Endometrial microvascular endothelial cells (primary cell): ENCODE data around the gene COL28A1. TPM values are rescaled to one million over a fixed set of nuclear protein-coding genes. Genes with fewer than 3 reads are reported as not detected.
"Not testable (repeated sequence)": the region's sequence is repeated elsewhere in the genome, so short reads cannot be mapped to it uniquely, and the experiment has no call there.

ENCODE experiments used
- in situ Hi-C: cut with HindIII; loops from 2 replicates; pipeline ENCODE4 v1.10.0; 2017; ENCODE audit warnings: low sequenced_read_pairs, low pct_unique_long_range_greater_than_20kb; ENCODE audit errors: inconsistent ontology term
- total RNA-seq: library from RNA; depleted of rRNA; stranded (reverse); fragments of >200 nt; gene quantifications from one replicate; pipeline ENCODE4 v1.2.3, GENCODE V29; 2015; ENCODE audit errors: inconsistent ontology term

COL28A1 gene
- total RNA-seq, 1 donor from 2014 or later: 2.2 TPM

GRCh38 chr7:7486362-7486761 is 49.3 kb downstream of the COL28A1 start:
- in situ Hi-C loops: no loop called here

DNA sequence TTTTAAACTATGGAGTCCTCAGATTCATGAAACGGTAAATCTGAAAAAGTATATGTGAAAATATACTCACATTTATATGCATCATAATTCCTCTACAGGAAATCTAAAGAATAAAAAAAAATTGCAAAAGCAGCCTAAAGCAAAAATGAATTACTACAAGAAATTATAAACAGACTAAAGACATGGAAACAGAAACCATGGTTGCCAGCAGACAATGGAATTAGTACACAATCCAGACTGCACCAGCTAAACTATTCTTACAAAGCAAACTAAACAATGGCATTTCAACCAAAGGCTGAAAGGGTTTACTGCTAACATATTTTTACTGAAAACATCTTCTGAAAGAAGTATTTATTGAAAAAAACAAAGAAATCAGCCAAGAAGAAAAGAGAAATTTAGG is 51.6 kb downstream of the COL28A1 start:
- in situ Hi-C loops: no loop called here

DNA sequence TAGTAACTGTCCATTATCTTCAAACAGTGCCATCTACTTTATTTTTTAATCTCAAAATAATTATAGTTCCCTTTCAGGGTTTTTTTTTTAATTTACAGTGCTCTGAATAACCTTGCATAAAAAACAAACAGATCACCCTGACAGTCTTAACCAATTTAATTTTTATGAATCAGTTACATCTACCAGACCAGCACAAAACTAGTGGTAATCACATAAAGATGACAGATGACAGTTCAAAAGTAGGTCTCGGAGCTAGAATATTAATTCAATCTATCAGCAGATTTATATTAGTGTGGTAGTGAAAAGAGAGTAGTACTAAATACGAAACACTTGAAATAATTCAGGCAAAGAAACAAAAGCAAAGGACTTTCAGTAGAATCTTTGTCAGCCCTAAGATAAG is 53.9 kb downstream of the COL28A1 start:
- in situ Hi-C loops: no loop called here

DNA sequence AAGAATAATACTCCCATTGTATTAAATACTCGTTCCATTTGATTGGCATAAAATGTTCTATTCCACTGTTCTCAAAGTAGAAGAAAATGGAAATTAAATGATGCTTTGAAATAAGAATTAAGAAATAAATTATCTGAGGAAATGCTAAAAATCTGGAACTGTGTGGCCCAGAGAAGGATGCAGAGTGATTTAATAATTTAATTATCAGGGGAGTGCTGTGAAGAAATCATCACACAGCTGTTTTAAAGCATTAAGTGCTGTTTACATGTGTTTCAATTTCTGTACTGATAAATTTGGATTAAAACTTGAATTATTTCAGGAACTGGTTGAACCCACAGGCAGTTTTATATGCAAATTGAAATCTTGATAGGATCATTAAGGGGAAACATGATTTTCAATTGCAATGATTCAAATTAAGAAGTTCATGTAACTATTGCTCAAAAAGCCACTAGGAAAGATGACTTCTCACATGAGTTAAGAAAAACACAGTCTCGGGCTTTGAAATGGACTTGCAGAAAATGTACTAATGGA is 56.3 kb downstream of the COL28A1 start:
- in situ Hi-C loops: no loop called here

DNA sequence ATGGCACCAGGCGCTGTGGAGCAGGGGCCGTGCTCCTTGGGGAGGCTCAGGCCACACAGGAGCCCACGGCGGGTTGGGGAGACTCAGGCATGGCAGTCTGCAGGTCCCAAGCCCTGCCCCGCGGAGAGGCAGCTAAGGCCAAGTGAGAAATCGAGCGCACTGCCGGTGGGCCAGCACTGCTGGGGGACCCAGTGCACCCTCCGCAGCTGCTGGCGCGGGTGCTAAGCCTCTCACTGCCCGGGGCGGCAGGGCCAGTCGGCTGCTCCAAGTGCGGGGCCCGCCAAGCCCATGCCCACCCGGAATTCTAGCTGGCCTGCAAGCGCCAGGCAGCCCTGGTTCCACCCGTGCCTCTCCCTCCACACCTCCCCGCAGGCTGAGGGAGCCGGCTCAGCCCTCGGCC is 57.1 kb downstream of the COL28A1 start:
- in situ Hi-C loops: no loop called here

GRCh38 chr7:7477641-7478040 is 58.0 kb downstream of the COL28A1 start:
- in situ Hi-C loops: not testable (repeated sequence)

GRCh38 chr7:7476381-7476780 is 59.3 kb downstream of the COL28A1 start:
- in situ Hi-C loops: no loop called here

DNA sequence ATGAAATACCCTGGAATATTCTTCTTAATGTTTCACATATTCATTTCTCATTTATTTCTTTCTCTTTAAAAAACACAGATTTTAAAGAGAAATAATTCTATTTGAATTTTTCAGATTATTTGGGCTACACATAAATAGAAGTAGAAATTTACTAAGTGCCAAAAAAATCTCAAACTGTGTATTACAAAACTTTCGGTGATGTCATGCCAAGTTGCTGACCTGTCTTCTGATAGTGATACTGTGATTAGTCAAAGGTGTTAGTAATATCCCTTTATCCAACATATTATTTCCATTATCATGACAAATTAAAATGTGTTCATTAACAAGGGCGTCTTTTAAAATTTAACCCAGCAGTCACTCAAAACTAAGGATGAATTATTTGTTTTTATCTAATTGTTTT is 60.1 kb downstream of the COL28A1 start:
- in situ Hi-C loops: no loop called here

DNA sequence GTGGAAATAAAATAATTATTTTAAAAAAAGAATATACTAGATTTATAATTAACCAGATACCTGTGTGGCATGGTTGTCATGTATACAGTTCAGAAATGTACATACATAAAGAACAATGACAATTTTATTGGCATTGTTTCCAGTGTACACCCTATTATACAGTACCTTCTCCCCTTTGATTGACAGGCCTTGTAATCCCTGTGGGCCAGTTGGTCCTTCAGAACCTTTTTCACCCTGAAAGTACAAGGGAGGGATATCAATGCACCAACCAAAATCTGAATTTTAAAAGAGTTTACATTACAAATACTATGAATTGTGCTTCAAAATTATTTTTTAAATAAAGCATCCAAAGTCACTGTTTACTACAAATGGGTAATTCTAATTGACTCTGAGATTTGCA is 61.2 kb downstream of the COL28A1 start:
- in situ Hi-C loops: no loop called here

GRCh38 chr7:7464991-7465765 is 70.5 kb downstream of the COL28A1 start:
- in situ Hi-C loops: not testable (repeated sequence)

DNA sequence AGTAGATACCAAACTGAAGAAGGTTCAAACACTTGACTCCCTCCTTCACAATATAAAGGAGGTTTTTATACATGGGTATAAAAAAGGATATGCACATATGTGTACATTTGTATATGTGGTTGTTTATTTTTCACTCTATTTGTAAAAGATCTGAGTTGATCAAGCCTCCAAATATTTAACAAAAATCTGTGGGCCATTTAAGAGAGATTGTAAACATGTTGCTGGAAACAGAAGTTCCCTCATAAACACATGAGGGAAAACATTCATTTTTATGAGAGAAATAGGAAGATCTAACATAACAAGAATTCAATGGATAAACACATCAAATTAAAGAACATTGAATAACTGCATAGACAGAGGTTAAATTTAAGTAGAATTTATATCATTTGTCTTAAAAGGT is 81.7 kb downstream of the COL28A1 start:
- in situ Hi-C loops: no loop called here

GRCh38 chr7:7452652-7453051 is 83.0 kb downstream of the COL28A1 start:
- in situ Hi-C loops: no loop called here

GRCh38 chr7:7452119-7452518 is 83.6 kb downstream of the COL28A1 start:
- in situ Hi-C loops: no loop called here

GRCh38 chr7:7449055-7449454 is 86.6 kb downstream of the COL28A1 start:
- in situ Hi-C loops: no loop called here

DNA sequence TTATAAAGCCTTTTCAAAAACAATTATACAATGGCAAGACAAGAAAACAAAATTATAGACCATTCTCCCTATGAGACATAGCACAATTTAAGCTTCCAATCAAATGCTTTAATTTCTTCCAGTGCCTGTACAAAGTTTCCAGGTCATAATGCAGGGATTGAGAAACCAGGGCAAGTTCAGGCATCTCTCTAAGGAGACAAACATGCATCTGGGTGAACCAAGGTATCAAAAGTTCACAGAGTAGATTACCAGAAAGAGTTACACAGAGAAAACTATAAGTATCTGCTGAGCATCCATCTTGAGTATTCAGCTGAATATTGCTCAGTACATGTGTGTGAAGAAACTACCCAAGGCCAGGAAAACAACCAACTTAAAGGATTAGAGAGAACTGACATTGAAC is 89.1 kb downstream of the COL28A1 start:
- in situ Hi-C loops: no loop called here

DNA sequence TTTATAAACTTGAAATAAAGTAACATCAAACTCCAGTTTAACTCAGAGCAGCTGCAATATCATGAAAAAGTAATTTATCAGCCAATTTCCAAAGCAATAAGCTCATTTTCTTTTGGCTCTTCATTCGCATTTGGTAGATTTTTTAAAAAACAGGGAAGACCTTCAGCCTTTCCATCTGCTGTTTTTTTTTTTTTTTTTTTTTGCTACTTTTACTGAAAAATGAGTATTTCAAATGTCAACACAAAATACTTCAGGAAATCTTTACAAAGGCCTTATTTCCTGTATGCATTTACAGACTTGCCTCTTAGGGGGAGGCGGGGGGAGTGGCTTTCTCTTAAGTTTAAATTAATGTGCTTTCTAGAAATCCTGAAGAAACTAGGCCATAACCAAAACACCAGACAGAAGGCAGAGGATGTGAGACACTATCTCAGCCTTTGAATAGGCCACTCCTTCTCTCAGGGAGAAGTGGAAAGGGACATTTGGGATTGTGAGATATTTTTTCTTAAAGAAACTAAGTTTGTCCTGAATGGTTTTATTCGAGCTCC is 91.8 kb downstream of the COL28A1 start:
- in situ Hi-C loops: no loop called here

GRCh38 chr7:7439564-7439963 is 96.1 kb downstream of the COL28A1 start:
- in situ Hi-C loops: no loop called here

DNA sequence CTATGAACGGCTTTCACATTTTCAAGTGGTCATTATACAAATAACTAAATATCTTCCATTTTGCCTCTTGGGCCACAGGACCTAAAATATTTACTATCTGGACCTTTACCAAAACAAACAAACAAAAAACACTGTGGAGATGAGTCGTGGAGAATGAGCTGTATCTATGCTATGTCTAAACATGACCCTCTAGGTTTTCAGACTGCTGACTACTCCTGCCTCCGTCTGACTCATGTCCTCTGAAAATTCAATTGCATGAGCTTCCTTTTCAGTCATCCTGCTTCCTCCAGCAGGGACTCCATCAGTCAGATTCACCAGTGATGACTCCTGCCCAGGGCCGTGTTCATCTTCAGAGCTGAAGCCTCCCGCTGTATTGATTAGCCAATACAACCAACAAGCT is 96.8 kb downstream of the COL28A1 start:
- in situ Hi-C loops: no loop called here

GRCh38 chr7:7435978-7436377 is 99.7 kb downstream of the COL28A1 start:
- in situ Hi-C loops: no loop called here

DNA sequence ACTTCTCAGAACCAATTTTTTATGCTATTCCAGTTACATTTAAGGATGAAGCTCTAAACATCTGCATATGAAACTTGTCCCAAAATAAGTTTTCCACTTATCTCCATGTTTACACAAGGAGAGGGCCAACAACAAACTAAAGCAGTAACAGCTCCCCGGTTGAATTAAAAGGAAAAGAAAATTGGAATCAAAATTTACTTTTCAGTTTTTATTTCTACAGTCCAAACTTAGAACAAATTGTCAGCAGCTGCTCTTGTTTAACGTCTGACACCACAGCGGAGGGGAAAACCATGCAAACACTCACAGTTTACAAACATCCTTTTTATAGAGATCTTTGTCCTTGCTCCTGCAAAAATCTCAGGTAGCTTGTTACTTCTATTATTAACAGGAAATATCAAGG is 101.3 kb downstream of the COL28A1 start:
- in situ Hi-C loops: no loop called here

DNA sequence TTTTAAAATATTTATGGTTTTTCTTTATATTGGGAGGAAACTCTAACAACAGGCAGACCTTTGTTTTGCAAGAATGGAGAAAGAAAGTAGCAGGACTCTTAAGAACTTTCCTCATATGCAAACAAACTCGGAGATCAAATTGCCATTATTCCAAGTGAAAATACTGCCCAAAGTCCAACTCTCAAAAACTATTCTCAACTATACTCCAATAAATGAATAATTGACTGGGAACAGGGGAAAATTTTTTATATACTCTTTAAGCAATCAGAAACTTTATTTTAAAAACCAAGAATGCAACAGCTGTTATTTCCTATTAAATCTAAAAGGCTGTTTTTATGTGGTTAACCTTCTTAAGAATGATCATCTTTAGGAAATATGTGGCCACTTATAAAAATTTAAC is 101.9 kb downstream of the COL28A1 start:
- in situ Hi-C loops: no loop called here
